CD14-positive monocyte (primary cell): ENCODE data around the gene SIM2. TPM values are rescaled to one million over a fixed set of nuclear protein-coding genes. Genes with fewer than 3 reads are reported as not detected.

Experiments
- DNase-seq, 3 donors: peaks; one replicate each; pipeline ENCODE4 v3.0.0-alpha.2; 2011 to 2022
- H2AFZ ChIP-seq: 2 replicates; pipeline ENCODE4 v1.6.0; 2012; ENCODE audit warnings: mild to moderate bottlenecking, low read depth, low read length, inconsistent platforms; ENCODE audit not compliant: insufficient read depth, poor library complexity, severe bottlenecking
- H3K27ac ChIP-seq, 2 donors: 1 replicate in 1 of 2; 2 replicates in 1 of 2; pipeline ENCODE4 v1.5.1; 2012 to 2013; ENCODE audit warnings: low read length in 2 of 2, control low read depth in 1 of 2, inconsistent platforms in 1 of 2, low read depth in 1 of 2, mild to moderate bottlenecking in 1 of 2
- H3K27me3 ChIP-seq, 2 donors: one replicate each; pipeline versions ENCODE4 v1.6.0 to v1.6.1; 2011 to 2013; ENCODE audit warnings: low read length in 2 of 2; ENCODE audit not compliant: control insufficient read depth in 2 of 2, insufficient read depth in 2 of 2
- H3K36me3 ChIP-seq, 2 donors: replicated peaks in 1 of 2; 1 replicate in 1 of 2; 2 replicates in 1 of 2; pipeline versions ENCODE4 v1.5.1 to v1.6.1; 2012 to 2013; ENCODE audit warnings: low read length in 2 of 2, control low read depth in 1 of 2, inconsistent platforms in 1 of 2, mild to moderate bottlenecking in 1 of 2; ENCODE audit not compliant: insufficient read depth in 2 of 2, control insufficient read depth in 1 of 2
- H3K4me1 ChIP-seq, 2 donors: 1 replicate in 1 of 2; 2 replicates in 1 of 2; pipeline versions ENCODE4 v1.5.1 to v1.6.1; 2012 to 2013; ENCODE audit warnings: low read length in 2 of 2, control low read depth in 1 of 2, inconsistent platforms in 1 of 2, mild to moderate bottlenecking in 1 of 2, moderate library complexity in 1 of 2; ENCODE audit not compliant: insufficient read depth in 2 of 2, control insufficient read depth in 1 of 2
- H3K4me2 ChIP-seq: replicated peaks from 2 replicates; pipeline ENCODE3; 2012; ENCODE audit warnings: low read length, moderate library complexity, mild to moderate bottlenecking; ENCODE audit not compliant: poor library complexity, severe bottlenecking; ENCODE audit errors: extremely low read depth
- H3K4me3 ChIP-seq, 3 experiments: fragments of 200-600 bp in 1 of 3; sonication (generic) in 1 of 3; replicated peaks in 1 of 3; 1 replicate in 2 of 3; 2 replicates in 1 of 3; pipeline ENCODE4 v1.5.1; 2011 to 2013; ENCODE audit warnings: low read length in 3 of 3, mild to moderate bottlenecking in 3 of 3, control low read depth in 2 of 3, low read depth in 2 of 3, inconsistent platforms in 1 of 3, moderate library complexity in 1 of 3
- H3K79me2 ChIP-seq: 2 replicates; pipeline ENCODE4 v1.6.0; 2012; ENCODE audit warnings: mild to moderate bottlenecking, control low read depth, inconsistent platforms, low read length, moderate library complexity; ENCODE audit not compliant: insufficient read depth
- H3K9ac ChIP-seq: 2 replicates; pipeline ENCODE4 v1.6.0; 2017; ENCODE audit warnings: low read length, mild to moderate bottlenecking; ENCODE audit not compliant: insufficient read depth, poor library complexity, severe bottlenecking
- H3K9me3 ChIP-seq, 2 donors: replicated peaks in 1 of 2; 1 replicate in 1 of 2; 2 replicates in 1 of 2; pipeline versions ENCODE4 v1.5.1 to v1.6.1; 2012 to 2013; ENCODE audit warnings: low read length in 2 of 2, control low read depth in 1 of 2; ENCODE audit not compliant: control insufficient read depth in 1 of 2, insufficient read depth in 1 of 2
- H4K20me1 ChIP-seq: 2 replicates; pipeline ENCODE4 v1.6.0; 2012; ENCODE audit warnings: mild to moderate bottlenecking, low read length, control low read depth, moderate library complexity; ENCODE audit not compliant: insufficient read depth
- H3K27ac Mint-ChIP-seq, 7 donors: one replicate each; pipeline ENCODE4 v1.8.0; 2020; ENCODE audit warnings: mild to moderate bottlenecking in 7 of 7, mixed read lengths in 7 of 7, moderate library complexity in 6 of 7, inconsistent platforms in 2 of 7
- H3K27me3 Mint-ChIP-seq, 3 donors: one replicate each; pipeline ENCODE4 v1.8.0; 2021 to 2022; ENCODE audit warnings: low read depth in 3 of 3, mild to moderate bottlenecking in 3 of 3, mixed read lengths in 3 of 3, moderate library complexity in 3 of 3, inconsistent platforms in 1 of 3
- H3K36me3 Mint-ChIP-seq, 2 donors: one replicate each; pipeline ENCODE4 v1.8.0; 2020; ENCODE audit warnings: mixed read lengths in 2 of 2, inconsistent platforms in 1 of 2, mild to moderate bottlenecking in 1 of 2
- H3K4me1 Mint-ChIP-seq: one replicate; pipeline ENCODE4 v1.8.0; 2020; ENCODE audit warnings: mild to moderate bottlenecking, mixed read lengths
- H3K4me3 Mint-ChIP-seq, 2 donors: one replicate each; pipeline ENCODE4 v1.8.0; 2020; ENCODE audit warnings: mild to moderate bottlenecking in 2 of 2, mixed read lengths in 2 of 2, moderate library complexity in 1 of 2
- H3K9me3 Mint-ChIP-seq, 7 donors: one replicate each; pipeline ENCODE4 v1.8.0; 2020 to 2022; ENCODE audit warnings: mixed read lengths in 7 of 7, mild to moderate bottlenecking in 6 of 7, moderate library complexity in 6 of 7, inconsistent platforms in 2 of 7
- WGBS: methylation state at CpG from one replicate; pipeline ENCODE4 v1.1.5; 2013; ENCODE audit warnings: missing lambda C conversion rate; ENCODE audit not compliant: insufficient coverage; 5-methylcytosine and 5-hydroxymethylcytosine counted together
- intact Hi-C, 2 donors: fragments of 100-400 bp; cut with micrococcal nuclease; formaldehyde crosslinking; loops; one replicate each; pipeline versions ENCODE4 v1.15.0 to v1.15.1; 2023
- polyA plus RNA-seq, 3 donors: library from polyadenylated mRNA; depleted of rRNA in 1 of 3; unstranded in 2 of 3; stranded (reverse) in 1 of 3; fragments of 300-500 nt in 2 of 3; fragments of >200 nt in 1 of 3; fragmentation: Illumina TruSeq in 2 of 3; gene quantifications; 1 replicate in 2 of 3; 2 replicates in 1 of 3; pipeline ENCODE4 v1.2.3, GENCODE V29; 2012 to 2021
- TF ChIP-seq, protein P1 (sequence below): fragments of 200-600 bp; IDR thresholded peaks from one replicate; pipeline ENCODE4 v1.8.0; 2022; ENCODE audit warnings: antibody characterized with exemption, mild to moderate bottlenecking

Gene SIM2
- polyA plus RNA-seq, 3 donors = not detected

DNA sequence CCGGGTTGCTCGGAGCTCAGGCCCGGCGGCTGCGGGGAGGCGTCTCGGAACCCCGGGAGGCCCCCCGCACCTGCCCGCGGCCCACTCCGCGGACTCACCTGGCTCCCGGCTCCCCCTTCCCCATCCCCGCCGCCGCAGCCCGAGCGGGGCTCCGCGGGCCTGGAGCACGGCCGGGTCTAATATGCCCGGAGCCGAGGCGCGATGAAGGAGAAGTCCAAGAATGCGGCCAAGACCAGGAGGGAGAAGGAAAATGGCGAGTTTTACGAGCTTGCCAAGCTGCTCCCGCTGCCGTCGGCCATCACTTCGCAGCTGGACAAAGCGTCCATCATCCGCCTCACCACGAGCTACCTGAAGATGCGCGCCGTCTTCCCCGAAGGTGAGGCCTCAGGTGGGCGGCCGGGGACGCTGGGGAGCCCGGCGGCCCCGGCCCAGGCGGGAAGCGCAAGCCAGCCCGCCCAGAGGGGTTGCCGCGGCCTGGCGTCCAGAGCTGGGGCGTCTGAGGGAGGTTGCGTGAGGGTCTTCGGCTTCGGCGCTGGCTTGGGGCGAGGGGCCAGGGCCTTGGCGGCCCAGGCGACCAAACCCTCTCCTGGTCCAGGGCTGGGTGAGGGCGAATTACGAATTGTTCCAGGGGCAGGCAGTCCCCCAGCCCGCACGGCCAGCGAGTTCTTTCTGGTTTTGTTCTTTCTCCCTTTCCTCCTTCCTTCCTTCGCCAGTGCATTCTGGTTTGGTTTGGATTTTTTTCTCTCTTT, 805 bp downstream of the SIM2 start:
- H3K27ac Mint-ChIP-seq = peak overlapping the region in 1 of 7 donors; percentile 33

DNA sequence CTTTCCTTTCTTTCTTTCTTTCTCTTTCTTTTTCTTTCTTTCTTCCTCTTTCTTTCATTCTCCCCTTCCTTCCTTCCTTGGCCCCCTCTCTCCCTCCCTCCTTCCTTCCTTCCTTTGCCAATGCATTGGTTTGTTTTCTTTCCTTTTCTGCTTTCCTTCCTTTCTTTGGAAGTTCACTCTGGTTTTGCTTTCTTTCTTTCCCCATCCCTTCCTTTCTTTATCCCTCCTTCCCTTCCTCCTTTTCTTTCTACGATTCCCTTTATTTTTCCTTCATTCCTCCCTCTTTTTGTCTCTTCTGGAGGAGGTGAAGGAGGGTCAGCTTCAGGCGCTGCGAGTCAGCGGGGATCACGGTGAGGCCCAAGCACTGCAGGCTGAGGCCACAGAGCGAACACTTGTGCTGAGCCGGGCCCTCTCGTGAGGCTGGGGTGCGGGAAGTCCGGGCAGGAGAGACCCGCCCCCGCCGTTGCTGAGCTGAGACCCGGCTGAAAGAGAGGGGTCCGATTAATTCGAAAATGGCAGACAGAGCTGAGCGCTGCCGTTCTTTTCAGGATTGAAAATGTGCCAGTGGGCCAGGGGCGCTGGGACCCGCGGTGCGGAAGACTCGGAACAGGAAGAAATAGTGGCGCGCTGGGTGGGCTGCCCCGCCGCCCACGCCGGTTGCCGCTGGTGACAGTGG, 1.5 kb downstream of the SIM2 start:
- Histone ChIP-seq H2AFZ (no peak overlapping the region), H3K27ac (no peak overlapping the region), H3K27me3 (peaks cover 49 to 94% of the 10 kb centered on the region in 2 donors), H4K20me1 (no peaks in the 10 kb centered on the region), H3K9me3 (peaks cover 0 to 57% of the 10 kb centered on the region in 2 donors), H3K9ac (no peak overlapping the region), H3K4me3 (no peak overlapping the region), H3K4me1 (no peaks in the 10 kb centered on the region), H3K4me2 (no peak overlapping the region), H3K79me2 (no peaks in the 10 kb centered on the region), H3K36me3 (no peaks in the 10 kb centered on the region)
- Mint-ChIP-seq H3K27me3 (peaks cover 89 to 97% (median 89%) of the 10 kb centered on the region in 3 donors), H3K4me1 (peaks cover 8% of the 10 kb centered on the region), H3K9me3 (peaks cover 0 to 33% (median 6%) of the 10 kb centered on the region in 7 donors), H3K4me3 (peak overlapping the region; percentile 45 to 81), H3K27ac (peak overlapping the region in 1 of 7 donors; percentile 33), H3K36me3 (peaks cover 0 to 4% of the 10 kb centered on the region in 2 donors)
- intact Hi-C loops = no loop called here
- 4% methylated on average over 29 of the region's 30 CpGs for WGBS
- TF ChIP-seq, protein P1, sequence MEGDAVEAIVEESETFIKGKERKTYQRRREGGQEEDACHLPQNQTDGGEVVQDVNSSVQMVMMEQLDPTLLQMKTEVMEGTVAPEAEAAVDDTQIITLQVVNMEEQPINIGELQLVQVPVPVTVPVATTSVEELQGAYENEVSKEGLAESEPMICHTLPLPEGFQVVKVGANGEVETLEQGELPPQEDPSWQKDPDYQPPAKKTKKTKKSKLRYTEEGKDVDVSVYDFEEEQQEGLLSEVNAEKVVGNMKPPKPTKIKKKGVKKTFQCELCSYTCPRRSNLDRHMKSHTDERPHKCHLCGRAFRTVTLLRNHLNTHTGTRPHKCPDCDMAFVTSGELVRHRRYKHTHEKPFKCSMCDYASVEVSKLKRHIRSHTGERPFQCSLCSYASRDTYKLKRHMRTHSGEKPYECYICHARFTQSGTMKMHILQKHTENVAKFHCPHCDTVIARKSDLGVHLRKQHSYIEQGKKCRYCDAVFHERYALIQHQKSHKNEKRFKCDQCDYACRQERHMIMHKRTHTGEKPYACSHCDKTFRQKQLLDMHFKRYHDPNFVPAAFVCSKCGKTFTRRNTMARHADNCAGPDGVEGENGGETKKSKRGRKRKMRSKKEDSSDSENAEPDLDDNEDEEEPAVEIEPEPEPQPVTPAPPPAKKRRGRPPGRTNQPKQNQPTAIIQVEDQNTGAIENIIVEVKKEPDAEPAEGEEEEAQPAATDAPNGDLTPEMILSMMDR = no peak
- no peak for DNase-seq

More for the DNA sequence above, 805 bp downstream of the SIM2 start:
- Mint-ChIP-seq H3K4me3 (peak overlapping the region in 1 of 2 donors; percentile 81), H3K36me3 (peaks cover 0 to 4% of the 10 kb centered on the region in 2 donors), H3K4me1 (peaks cover 8% of the 10 kb centered on the region), H3K27me3 (peaks cover 89 to 97% (median 89%) of the 10 kb centered on the region in 3 donors), H3K9me3 (peaks cover 0 to 37% (median 10%) of the 10 kb centered on the region in 7 donors)
- H4K20me1 ChIP-seq = no peaks in the 10 kb centered on the region
- H2AFZ ChIP-seq = no peak overlapping the region
- no peak overlapping the region for H3K9ac ChIP-seq
- no peak overlapping the region for H3K4me3 ChIP-seq
- no peaks in the 10 kb centered on the region for H3K4me1 ChIP-seq
- no peaks in the 10 kb centered on the region for H3K79me2 ChIP-seq
- WGBS = 5% methylated on average over 49 of the region's 67 CpGs
- TF ChIP-seq, protein P1 = no peak
- H3K4me2 ChIP-seq = no peak overlapping the region
- H3K27me3 ChIP-seq = peaks cover 56 to 94% of the 10 kb centered on the region in 2 donors
- no peak for DNase-seq
- intact Hi-C loops = no loop called here
- H3K27ac ChIP-seq = no peak overlapping the region
- H3K9me3 ChIP-seq = peaks cover 0 to 64% of the 10 kb centered on the region in 2 donors
- no peaks in the 10 kb centered on the region for H3K36me3 ChIP-seq
